Retinal pigment epithelial cell (primary cell): ENCODE measurements around the gene RUNX3.

ENCODE experiments used
- DNase-seq: peaks from one replicate; pipeline ENCODE4 v3.0.0-alpha.2; 2010; ENCODE audit warnings: low read depth
- H3K4me3 ChIP-seq: 2 replicates; pipeline ENCODE4 v1.5.1; 2011; ENCODE audit warnings: mild to moderate bottlenecking, low read length, control low read depth, moderate library complexity
- CTCF ChIP-seq: conservative IDR thresholded peaks from 2 replicates; pipeline ENCODE4 v1.5.1; 2011; ENCODE audit warnings: low read depth, low read length, control low read depth, inconsistent platforms

Gene RUNX3

DNA sequence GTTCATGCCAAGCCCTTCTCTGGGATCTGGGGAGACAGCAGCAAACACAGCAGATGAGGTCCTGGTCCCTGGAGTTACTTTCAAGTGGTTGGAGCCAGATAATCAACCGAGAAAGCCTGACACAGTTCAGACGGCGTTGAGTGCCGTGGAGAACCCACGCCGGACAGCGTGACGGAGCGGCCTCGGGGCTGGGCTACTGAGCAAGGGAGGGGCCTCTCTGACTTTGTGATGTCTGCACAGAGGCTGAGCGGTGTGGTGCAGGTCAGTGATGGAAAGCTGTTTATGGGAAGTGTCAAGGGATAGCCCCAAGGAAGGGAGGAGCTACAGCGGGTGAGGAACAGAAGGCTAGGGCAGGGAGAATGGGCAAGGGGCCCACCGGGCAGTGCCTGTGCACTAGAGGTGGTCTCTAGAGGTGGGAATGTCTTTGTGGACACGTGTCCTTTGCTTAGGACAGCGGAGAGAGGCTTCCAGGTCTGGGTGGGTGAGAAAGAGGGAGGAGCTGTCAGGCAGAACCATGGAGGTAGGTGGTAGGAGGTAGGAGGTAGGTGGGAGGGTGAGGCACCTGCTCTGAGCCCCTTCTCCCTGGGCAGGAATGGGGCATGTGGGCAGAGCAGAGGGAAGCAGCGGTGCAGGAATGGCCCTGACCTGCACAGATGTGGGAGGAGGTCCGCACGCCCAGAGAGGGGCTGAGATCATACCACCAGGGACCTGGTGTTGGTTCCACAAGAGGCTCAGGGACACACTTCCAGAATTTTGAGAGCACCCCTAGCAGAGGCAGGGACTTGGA, 62.8 kb downstream of the RUNX3 start:
- H3K4me3 ChIP-seq: no peak overlapping the region
- TF ChIP-seq CTCF: no peak
- no peak for DNase-seq

- no peak for DNase-seq
- H3K4me3 ChIP-seq: no peak overlapping the region
- TF ChIP-seq CTCF: no peak
Observed at GRCh38 chr1:24866211-24867083, 63.6 kb downstream of the RUNX3 start.

GRCh38 chr1:24865587-24865986, 64.5 kb downstream of the RUNX3 start:
- no peak for TF ChIP-seq CTCF
- no peak for DNase-seq
- H3K4me3 ChIP-seq: no peak overlapping the region

GRCh38 chr1:24865168-24865567, 64.9 kb downstream of the RUNX3 start:
- no peak overlapping the region for H3K4me3 ChIP-seq
- TF ChIP-seq CTCF: no peak
- no peak for DNase-seq

GRCh38 chr1:24864370-24864777, 65.7 kb downstream of the RUNX3 start:
- no peak for DNase-seq
- TF ChIP-seq CTCF: no peak
- no peak overlapping the region for H3K4me3 ChIP-seq

DNA sequence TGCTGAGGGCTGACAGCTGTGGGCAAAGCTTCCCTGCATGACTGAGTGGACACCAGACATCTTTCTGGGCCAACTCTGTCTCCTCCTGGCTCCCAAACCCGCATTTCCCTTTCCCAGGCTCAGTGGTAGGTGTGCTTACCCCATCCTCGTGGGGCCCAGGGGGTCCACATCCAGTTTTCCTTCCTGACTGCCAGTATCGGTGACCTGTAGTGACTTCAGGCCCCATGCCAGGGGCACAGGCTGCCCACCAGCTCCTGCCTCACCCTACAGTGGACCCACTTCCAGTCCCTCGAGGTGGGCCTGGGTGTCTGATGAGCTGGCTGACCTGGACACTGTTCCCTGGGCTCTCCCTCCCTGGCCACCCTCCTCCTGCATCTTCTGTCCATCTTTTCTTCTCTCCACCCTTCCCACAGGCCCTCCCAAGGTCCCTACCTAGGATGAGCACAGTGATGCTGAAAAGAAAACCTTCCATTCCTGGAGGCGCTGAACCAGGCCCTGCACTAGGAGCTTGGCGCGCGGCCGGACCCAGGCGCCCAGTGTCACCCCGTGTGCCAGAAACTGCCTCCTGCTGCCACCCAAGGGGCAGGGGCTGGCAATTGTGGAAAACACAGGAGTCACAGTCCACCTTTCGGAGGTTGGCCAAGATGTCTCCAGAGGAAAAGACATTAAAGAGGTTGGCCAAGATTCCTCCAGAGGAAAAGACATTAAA, 67.1 kb downstream of the RUNX3 start:
- no peak for TF ChIP-seq CTCF

More for the DNA sequence above, 67.1 kb downstream of the RUNX3 start:
- no peak overlapping the region for H3K4me3 ChIP-seq
- no peak for DNase-seq
